Endothelial cell of umbilical vein (primary cell): ENCODE results near the gene SMOC2. TPM values are rescaled to one million over a fixed set of nuclear protein-coding genes. Genes with fewer than 3 reads are reported as not detected.

Experiments used
- BruUV-seq: library from RNA; stranded (reverse); fragments of 400-500 nt; replicated peaks from 2 replicates; lab custom pipeline; 2021; lab: Mats Ljungman, UMichigan
- CTCF ChIA-PET: fragments of 300-600, 350-600 bp; sonication (Branson Sonifier 250); formaldehyde crosslinking; loops from one replicate; lab custom pipeline; 2021; ENCODE audit warnings: antibody characterized with exemption, inconsistent platforms; lab: Charles Lee
- POLR2A ChIA-PET: fragments of 300-600, 350-600 bp; sonication (Branson Sonifier 250); formaldehyde crosslinking; loops from one replicate; lab custom pipeline; 2021; ENCODE audit warnings: antibody characterized with exemption, inconsistent platforms; lab: Charles Lee
- DNase-seq: peaks from one replicate; pipeline ENCODE4 v3.0.0-alpha.2; 2011; ENCODE audit warnings: low read depth, low spot score
- FAIRE-seq: peaks from 2 replicates; lab custom pipeline; 2011; peaks lifted over from hg19 to GRCh38; lab: Jason Lieb, UNC
- H2AFZ ChIP-seq: 2 replicates; pipeline ENCODE4 v1.6.0; 2012; ENCODE audit warnings: low read depth, low read length, control low read depth, inconsistent platforms
- H3K27ac ChIP-seq: 2 replicates; pipeline ENCODE4 v1.5.1; 2011; ENCODE audit warnings: low read depth, mild to moderate bottlenecking, control low read depth, low read length, moderate library complexity; ENCODE audit not compliant: insufficient read depth
- H3K27me3 ChIP-seq, 2 experiments: 2 replicates each; pipeline versions ENCODE4 v1.6.0 to v1.6.1; 2011; ENCODE audit warnings: low read length in 2 of 2, mixed read lengths in 1 of 2; ENCODE audit not compliant: control insufficient read depth in 2 of 2, insufficient read depth in 2 of 2
- H3K36me3 ChIP-seq, 2 experiments: 2 replicates in 1 of 2; 3 replicates in 1 of 2; pipeline ENCODE4 v1.5.1; 2011; ENCODE audit warnings: low read length in 2 of 2, mild to moderate bottlenecking in 1 of 2, moderate library complexity in 1 of 2; ENCODE audit not compliant: control insufficient read depth in 2 of 2, insufficient read depth in 2 of 2; ENCODE audit errors: extremely low read depth in 1 of 2
- H3K4me1 ChIP-seq: 3 replicates; pipeline ENCODE4 v1.5.1; 2011; ENCODE audit warnings: mild to moderate bottlenecking, low read length; ENCODE audit not compliant: control insufficient read depth, insufficient read depth; ENCODE audit errors: extremely low read depth
- H3K4me2 ChIP-seq: 2 replicates; pipeline ENCODE4 v1.6.1; 2011; ENCODE audit warnings: low read length, control low read depth, mixed read lengths; ENCODE audit not compliant: insufficient read depth
- H3K4me3 ChIP-seq, 3 experiments: fragments of 200-600 bp in 1 of 3; sonication (generic), shearing (Covaris generic) in 1 of 3; replicated peaks in 1 of 3; 2 replicates each; pipeline ENCODE4 v1.5.1; 2011 to 2016; ENCODE audit warnings: control low read depth in 3 of 3, low read length in 3 of 3, mild to moderate bottlenecking in 2 of 3, inconsistent platforms in 1 of 3, low read depth in 1 of 3, moderate library complexity in 1 of 3; ENCODE audit not compliant: insufficient read depth in 1 of 3
- H3K79me2 ChIP-seq: 2 replicates; pipeline ENCODE4 v1.6.0; 2012; ENCODE audit warnings: low read length, inconsistent platforms; ENCODE audit not compliant: control insufficient read depth, insufficient read depth
- H3K9ac ChIP-seq: replicated peaks from 2 replicates; pipeline ENCODE3; 2011; ENCODE audit warnings: low read length, control low read depth; ENCODE audit not compliant: insufficient read depth; ENCODE audit errors: extremely low read depth
- H3K9me1 ChIP-seq: replicated peaks from 3 replicates; pipeline ENCODE4 v1.6.0; 2011; ENCODE audit warnings: mild to moderate bottlenecking, low read length; ENCODE audit not compliant: control insufficient read depth, insufficient read depth; ENCODE audit errors: extremely low read depth
- H3K9me3 ChIP-seq: replicated peaks from 2 replicates; pipeline ENCODE4 v1.5.1; 2012; ENCODE audit warnings: low read length, inconsistent platforms; ENCODE audit not compliant: control insufficient read depth, insufficient read depth
- H4K20me1 ChIP-seq: replicated peaks from 2 replicates; pipeline ENCODE3; 2011; ENCODE audit warnings: mild to moderate bottlenecking, low read length; ENCODE audit not compliant: control insufficient read depth, insufficient read depth; ENCODE audit errors: extremely low read depth
- EZH2 ChIP-seq: IDR thresholded peaks from 2 replicates; pipeline ENCODE4 v1.6.1; 2012; ENCODE audit warnings: borderline replicate concordance, low read depth, mild to moderate bottlenecking, moderate library complexity, low read length, inconsistent platforms; ENCODE audit not compliant: severe bottlenecking
- FOS ChIP-seq: IDR thresholded peaks from 2 replicates; pipeline ENCODE4 v1.6.1; 2011; ENCODE audit warnings: mild to moderate bottlenecking, low read length, moderate library complexity, borderline replicate concordance; ENCODE audit not compliant: insufficient read depth
- GATA2 ChIP-seq: IDR thresholded peaks from 2 replicates; pipeline ENCODE4 v1.7.0; 2011; ENCODE audit warnings: low read depth, mild to moderate bottlenecking, moderate library complexity, mixed read lengths, low read length; ENCODE audit not compliant: insufficient read length, insufficient read depth
- JUN ChIP-seq: IDR thresholded peaks from 2 replicates; pipeline ENCODE4 v1.6.1; 2011; ENCODE audit warnings: borderline replicate concordance, low read depth; ENCODE audit not compliant: insufficient read length, insufficient read depth
- MYC ChIP-seq: IDR thresholded peaks from one replicate; pipeline ENCODE4 v1.6.1; 2011; ENCODE audit warnings: mild to moderate bottlenecking, low read depth, low read length
- POLR2A ChIP-seq: IDR thresholded peaks from 2 replicates; pipeline ENCODE4 v1.6.1; 2012; ENCODE audit warnings: low read depth, mild to moderate bottlenecking, control low read depth, low read length
- POLR2AphosphoS5 ChIP-seq: IDR thresholded peaks from 2 replicates; pipeline ENCODE4 v1.6.1; 2012; ENCODE audit warnings: low read depth, mild to moderate bottlenecking, control low read depth, low read length, moderate library complexity; ENCODE audit not compliant: insufficient read depth
- dilution Hi-C: fragments of 300-500 bp; cut with MboI; formaldehyde crosslinking; loops from one replicate; pipeline ENCODE4 v1.15.0; 2019; ENCODE audit warnings: low sequenced_read_pairs; ENCODE audit not compliant: extremely low pct_ligation_motif_present
- intact Hi-C: fragments of 100-400 bp; cut with micrococcal nuclease; formaldehyde crosslinking; loops from one replicate; pipeline ENCODE4 v1.10.0; 2022
- polyA plus RNA-seq, 4 experiments: library from polyadenylated mRNA; depleted of rRNA in 3 of 4; stranded (reverse) in 3 of 4; unstranded in 1 of 4; fragments of >200 nt; gene quantifications; 2 replicates each; pipeline versions ENCODE4 v1.2.1 to v1.2.3, GENCODE V29; 2011 to 2012; ENCODE audit warnings: missing spikeins in 1 of 4
- total RNA-seq: library from RNA; stranded (reverse); gene quantifications from 2 replicates; pipeline ENCODE4 v1.2.3, GENCODE V29; 2021
- TF ChIP-seq, protein P1 (sequence below): IDR thresholded peaks from 2 replicates; pipeline ENCODE4 v1.6.1; 2011; ENCODE audit not compliant: insufficient read depth, insufficient read length

Gene SMOC2
- total and polyA plus RNA-seq, 2 donors (not counting 3 experiments of a cell fraction or from before 2014, with no cell fraction given) = not detected

DNA sequence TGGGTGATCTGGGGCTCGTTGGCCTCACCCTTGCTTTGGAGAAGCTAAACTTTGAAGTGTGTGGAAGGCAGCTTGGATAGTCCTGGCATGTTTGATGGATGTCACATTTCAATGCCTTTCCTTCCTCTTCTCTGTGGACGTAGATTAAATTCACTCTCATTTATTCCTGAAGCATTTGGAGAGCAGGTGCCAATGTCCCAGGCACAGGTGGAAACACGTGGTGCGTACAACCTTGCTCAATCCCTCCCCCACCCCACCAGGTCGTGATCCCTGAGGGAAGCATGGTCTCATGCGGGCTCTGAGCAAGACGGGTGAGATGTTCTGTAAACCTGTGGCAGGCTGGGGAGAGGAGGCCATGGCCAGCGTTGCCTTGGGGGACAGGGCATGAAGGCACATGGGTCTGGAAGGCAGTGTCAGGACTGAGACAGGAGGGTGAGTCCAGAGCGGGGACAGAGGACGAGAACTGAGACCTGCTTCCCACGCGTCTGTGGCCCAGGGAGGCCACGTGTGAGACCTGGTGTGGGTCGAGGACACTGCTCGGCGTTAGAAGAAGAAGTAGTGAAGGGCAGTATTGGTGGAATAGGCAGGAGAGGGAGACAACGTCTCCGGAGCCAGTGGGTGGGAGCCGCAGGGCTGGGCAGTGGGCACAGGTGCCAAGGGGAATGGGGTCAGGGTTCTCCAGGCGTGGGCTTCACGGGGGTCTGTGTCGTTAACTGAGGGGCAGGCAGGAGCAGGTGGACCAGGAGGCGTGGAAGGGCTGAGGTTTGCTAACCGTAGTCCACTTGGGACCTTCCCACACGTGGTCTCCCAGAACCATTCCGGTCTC lies 34.4 kb downstream of the SMOC2 start:
- no peaks in the 10 kb centered on the region for H3K9me1 ChIP-seq
- BruUV-seq = no TSS peak
- H3K4me1 ChIP-seq = no peaks in the 10 kb centered on the region
- DNase-seq (no peak), FAIRE-seq (no peak)
- no peak overlapping the region for H2AFZ ChIP-seq
- peaks cover 9% of the 10 kb centered on the region for H3K9me3 ChIP-seq
- H3K4me3 ChIP-seq = no peak overlapping the region
- TF ChIP-seq POLR2AphosphoS5 = no peak
- TF ChIP-seq JUN = no peak
- no peak for TF ChIP-seq MYC
- dilution Hi-C loops (no loop called here), intact Hi-C loops (no loop called here)
- POLR2A ChIA-PET = no interaction called here
- no peaks in the 10 kb centered on the region for H3K79me2 ChIP-seq
- no peaks in the 10 kb centered on the region for H3K27me3 ChIP-seq
- H4K20me1 ChIP-seq = no peaks in the 10 kb centered on the region
- no peak overlapping the region for H3K4me2 ChIP-seq
- H3K9ac ChIP-seq = no peak overlapping the region
- CTCF ChIA-PET = no interaction called here
- H3K36me3 ChIP-seq = no peaks in the 10 kb centered on the region
- H3K27ac ChIP-seq = no peak overlapping the region

DNA sequence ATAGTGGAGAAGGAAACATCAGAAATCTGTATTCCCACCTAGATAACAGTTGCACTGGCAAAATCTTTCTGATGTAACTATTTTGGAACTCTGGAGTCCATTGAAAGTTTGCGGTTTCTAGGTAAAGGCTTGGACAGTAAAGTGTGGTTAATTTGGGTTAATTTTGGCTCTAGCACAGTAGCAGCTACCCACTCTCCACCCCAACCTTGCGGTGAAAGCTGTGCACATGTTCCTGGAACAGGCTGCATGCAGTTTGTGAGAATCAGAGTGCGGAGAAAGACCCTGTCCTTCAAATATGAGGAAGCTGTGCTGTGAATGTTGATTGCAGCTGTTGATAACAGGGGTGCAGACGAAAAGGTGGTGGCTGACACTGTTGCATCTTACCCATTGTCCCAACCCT lies 38.4 kb downstream of the SMOC2 start:
- CTCF ChIA-PET = no interaction called here
- dilution Hi-C loops (no loop called here), intact Hi-C loops (no loop called here)
- BruUV-seq = no TSS peak
- no peak overlapping the region for H3K4me2 ChIP-seq
- H3K27me3 ChIP-seq = no peaks in the 10 kb centered on the region
- H3K36me3 ChIP-seq = no peaks in the 10 kb centered on the region
- DNase-seq (no peak), FAIRE-seq (no peak)
- no peaks in the 10 kb centered on the region for H4K20me1 ChIP-seq
- POLR2A ChIA-PET = no interaction called here
- no peaks in the 10 kb centered on the region for H3K4me1 ChIP-seq
- H2AFZ ChIP-seq = no peak overlapping the region
- no peaks in the 10 kb centered on the region for H3K79me2 ChIP-seq
- no peak overlapping the region for H3K27ac ChIP-seq
- H3K9me3 ChIP-seq = peaks cover 7% of the 10 kb centered on the region
- no peak for TF ChIP-seq JUN
- TF ChIP-seq GATA2 = no peak
- TF ChIP-seq EZH2 = no peak
- TF ChIP-seq, protein P1, sequence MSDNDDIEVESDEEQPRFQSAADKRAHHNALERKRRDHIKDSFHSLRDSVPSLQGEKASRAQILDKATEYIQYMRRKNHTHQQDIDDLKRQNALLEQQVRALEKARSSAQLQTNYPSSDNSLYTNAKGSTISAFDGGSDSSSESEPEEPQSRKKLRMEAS = no peak
- no peak for TF ChIP-seq FOS
- TF ChIP-seq POLR2AphosphoS5 = no peak
- no peak for TF ChIP-seq POLR2A
- no peaks in the 10 kb centered on the region for H3K9me1 ChIP-seq
- no peak overlapping the region for H3K4me3 ChIP-seq
- no peak overlapping the region for H3K9ac ChIP-seq
